Rectal smooth muscle tissue (tissue), 1 donor: ENCODE results near the gene ACYP2.

Source experiments
- H3K27ac ChIP-seq: one replicate; pipeline ENCODE4 v1.7.0; 2013; ENCODE audit warnings: low read depth, low read length, inconsistent platforms
- H3K27me3 ChIP-seq: one replicate; pipeline ENCODE4 v1.7.0; 2013; ENCODE audit warnings: low read length; ENCODE audit not compliant: control insufficient read depth, insufficient read depth
- H3K36me3 ChIP-seq: one replicate; pipeline ENCODE4 v1.7.0; 2013; ENCODE audit warnings: low read length; ENCODE audit not compliant: control insufficient read depth, insufficient read depth
- H3K4me1 ChIP-seq: one replicate; pipeline ENCODE4 v1.7.0; 2013; ENCODE audit warnings: low read length; ENCODE audit not compliant: control insufficient read depth, insufficient read depth
- H3K4me3 ChIP-seq: one replicate; pipeline ENCODE4 v1.7.0; 2013; ENCODE audit warnings: low read length
- H3K9ac ChIP-seq: one replicate; pipeline ENCODE4 v1.7.0; 2013; ENCODE audit warnings: low read length

The ACYP2 gene

DNA sequence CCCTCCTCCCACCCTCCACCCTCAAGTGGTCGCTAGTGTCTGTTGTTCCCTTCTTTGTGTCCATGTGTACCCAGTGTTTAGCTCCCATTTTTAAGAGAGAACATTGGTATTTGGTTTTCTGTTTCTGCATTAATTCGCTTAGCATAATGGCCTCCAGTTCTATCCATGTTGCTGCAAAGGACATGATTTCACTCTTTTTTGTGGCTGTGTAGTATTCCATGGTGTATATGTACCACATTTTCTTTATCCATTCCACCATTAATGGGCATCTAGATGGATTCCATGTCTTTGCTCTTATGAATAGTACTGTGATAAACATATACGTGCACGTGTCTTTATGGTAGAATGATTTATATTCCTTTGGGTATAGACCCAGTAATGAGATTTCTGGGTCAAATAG, 97.7 kb downstream of the ACYP2 start:
- H3K27ac ChIP-seq, result no peak overlapping the region
- H3K27me3 ChIP-seq, result no peaks in the 10 kb centered on the region
- H3K4me3 ChIP-seq, result no peak overlapping the region
- H3K36me3 ChIP-seq, result no peaks in the 10 kb centered on the region
- peaks cover 3% of the 10 kb centered on the region for H3K4me1 ChIP-seq
- no peak overlapping the region for H3K9ac ChIP-seq

DNA sequence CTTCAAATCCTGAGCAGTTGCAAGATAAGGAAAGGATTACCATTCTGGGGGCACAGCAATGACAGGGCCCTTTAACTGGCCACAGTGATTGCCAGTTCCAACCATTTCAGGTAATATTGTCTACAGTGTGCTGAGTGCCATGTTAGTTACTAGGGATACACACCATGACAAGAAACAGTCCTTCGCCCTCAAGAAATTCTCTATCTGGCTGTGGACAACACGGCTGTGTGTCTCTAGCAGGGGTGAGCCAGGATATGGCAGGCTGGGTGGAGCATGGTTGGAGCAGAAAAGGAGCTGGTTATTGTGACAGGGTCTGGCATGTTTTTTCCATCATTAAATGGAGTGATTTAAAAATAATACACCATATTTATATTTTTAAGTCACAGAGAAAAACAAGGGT, 109.6 kb downstream of the ACYP2 start:
- peak overlapping the region; percentile 37 for H3K27ac ChIP-seq
- H3K27me3 ChIP-seq, result no peaks in the 10 kb centered on the region
- H3K4me1 ChIP-seq, result no peaks in the 10 kb centered on the region
- no peaks in the 10 kb centered on the region for H3K36me3 ChIP-seq
- no peak overlapping the region for H3K4me3 ChIP-seq
- H3K9ac ChIP-seq, result no peak overlapping the region

DNA sequence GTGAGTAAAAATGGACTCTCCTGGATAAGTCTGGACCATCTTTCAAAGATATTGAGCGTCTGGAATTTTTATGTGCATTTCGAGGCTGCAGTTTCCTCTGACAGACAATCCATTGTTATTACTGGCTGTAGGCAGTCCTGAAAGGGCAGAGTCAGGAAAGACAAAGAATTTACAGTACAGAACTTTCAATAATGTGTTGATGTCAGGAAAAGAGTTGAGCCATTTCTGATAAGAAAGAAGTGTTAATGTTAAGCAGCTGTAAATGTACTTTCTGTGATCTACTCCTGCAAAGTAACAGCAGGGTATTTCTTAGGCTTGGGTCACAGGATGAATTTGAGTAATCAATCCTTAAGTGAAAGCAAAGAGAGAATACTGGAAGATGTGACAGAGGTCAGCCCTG, 110.8 kb downstream of the ACYP2 start:
- Histone ChIP-seq H3K4me1 (no peaks in the 10 kb centered on the region), H3K36me3 (no peaks in the 10 kb centered on the region), H3K4me3 (no peak overlapping the region), H3K27ac (no peak overlapping the region), H3K27me3 (no peaks in the 10 kb centered on the region), H3K9ac (no peak overlapping the region)

DNA sequence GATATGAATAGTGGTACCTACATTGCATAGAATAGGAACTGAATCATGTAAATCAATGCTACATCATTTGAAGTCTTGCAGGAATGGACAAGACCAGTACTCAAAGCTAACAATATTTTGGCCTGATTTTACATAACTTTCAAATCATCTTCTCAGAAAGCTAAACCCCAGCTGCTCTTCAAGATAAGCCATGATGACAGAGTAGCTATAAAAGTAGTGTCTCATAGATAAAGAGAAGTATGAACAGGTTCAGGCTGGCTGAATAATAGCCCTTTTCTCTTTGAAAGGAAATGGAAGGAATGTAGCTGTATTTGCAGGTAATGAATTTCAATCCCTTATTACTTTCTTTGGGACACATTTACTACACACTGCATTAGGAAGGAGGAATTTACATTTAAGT, 112.4 kb downstream of the ACYP2 start:
- Histone ChIP-seq H3K27me3 (no peaks in the 10 kb centered on the region), H3K27ac (no peak overlapping the region), H3K9ac (no peak overlapping the region), H3K36me3 (no peaks in the 10 kb centered on the region), H3K4me3 (no peak overlapping the region), H3K4me1 (no peaks in the 10 kb centered on the region)

DNA sequence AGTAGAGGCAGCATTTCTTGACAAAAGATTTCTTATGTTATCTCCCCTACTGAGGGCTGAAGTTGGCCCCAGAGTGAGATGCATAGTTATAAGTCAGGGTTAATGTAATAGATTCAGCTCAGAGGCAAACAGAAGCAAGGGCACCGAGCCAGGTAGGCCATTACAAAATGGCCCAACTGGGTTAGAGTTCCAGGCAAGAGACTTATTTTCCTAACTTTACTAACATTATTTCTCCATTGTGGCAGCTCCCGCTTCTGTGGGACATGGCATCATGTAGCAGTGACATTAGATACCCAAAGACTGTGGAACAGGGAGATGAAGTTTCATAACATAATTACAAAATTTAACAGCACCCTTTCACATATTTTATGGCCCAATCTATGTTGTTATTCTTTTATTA, 113.5 kb downstream of the ACYP2 start:
- H3K36me3 ChIP-seq, result no peaks in the 10 kb centered on the region
- H3K27me3 ChIP-seq, result no peaks in the 10 kb centered on the region
- H3K9ac ChIP-seq, result no peak overlapping the region
- H3K4me3 ChIP-seq, result no peak overlapping the region
- H3K27ac ChIP-seq, result no peak overlapping the region
- H3K4me1 ChIP-seq, result no peaks in the 10 kb centered on the region

DNA sequence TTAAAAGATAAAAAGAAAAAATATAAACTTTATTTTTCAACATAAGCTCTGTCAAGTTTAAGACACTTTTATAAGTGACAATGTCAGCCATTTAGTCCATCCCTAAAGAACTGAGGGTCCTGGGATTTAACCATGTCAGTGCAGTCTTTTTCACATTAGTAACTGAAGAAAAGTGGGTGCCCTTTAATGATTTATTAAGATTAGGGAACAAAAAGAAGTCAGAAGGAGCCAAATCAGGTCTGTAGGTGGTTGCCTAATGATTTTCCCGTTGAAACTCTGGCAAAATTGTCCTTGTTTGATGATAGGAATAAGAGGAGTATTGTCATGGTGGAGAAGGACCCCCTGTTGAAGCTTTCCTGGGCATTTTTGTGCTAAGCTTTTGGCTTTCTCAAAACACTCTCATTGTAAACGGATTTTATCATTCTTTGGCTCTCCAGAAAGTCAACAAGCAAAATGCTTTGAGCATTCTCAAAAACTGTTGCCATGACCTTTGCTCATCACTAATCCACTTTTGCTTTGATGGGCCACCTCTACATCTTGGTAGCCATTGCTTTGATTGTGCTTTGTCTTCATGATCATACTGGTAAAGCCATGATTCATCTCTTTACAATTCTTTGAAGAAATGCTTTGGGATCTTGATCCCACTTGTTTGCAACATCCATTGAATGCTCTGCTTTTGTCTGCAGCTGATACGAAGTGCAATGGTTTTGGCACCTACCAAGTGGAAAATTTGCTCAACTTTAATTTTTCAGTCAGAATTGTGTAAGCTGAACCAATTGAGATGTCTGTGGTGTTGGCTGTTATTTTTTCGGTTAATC, 118.6 kb downstream of the ACYP2 start:
- no peak overlapping the region for H3K27ac ChIP-seq

DNA sequence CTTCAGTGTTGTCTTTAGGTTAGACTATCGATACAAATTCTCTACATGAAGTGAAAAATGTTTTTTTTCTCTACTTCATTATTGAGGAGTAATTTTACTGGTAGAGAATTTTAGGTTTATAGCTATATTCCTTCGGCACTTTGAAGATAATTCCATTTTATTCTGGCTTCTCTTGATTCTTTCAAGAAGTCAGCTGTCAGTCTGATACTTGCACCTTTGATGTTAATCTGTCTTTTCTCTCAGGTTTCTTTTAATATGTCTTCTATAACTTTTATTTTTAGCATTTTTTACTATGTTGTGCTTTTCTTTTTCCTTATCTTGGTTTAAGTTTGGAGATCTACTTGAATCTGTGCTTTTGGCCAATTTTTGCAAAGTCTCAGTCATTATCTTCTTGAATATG, 122.0 kb downstream of the ACYP2 start:
- Histone ChIP-seq H3K36me3 (no peaks in the 10 kb centered on the region), H3K4me3 (no peak overlapping the region), H3K27ac (no peak overlapping the region), H3K9ac (no peak overlapping the region), H3K27me3 (no peaks in the 10 kb centered on the region), H3K4me1 (peaks cover 3% of the 10 kb centered on the region)

More for the DNA sequence above, 118.6 kb downstream of the ACYP2 start:
- Histone ChIP-seq H3K36me3 (no peaks in the 10 kb centered on the region), H3K4me3 (no peak overlapping the region), H3K9ac (no peak overlapping the region), H3K4me1 (no peaks in the 10 kb centered on the region), H3K27me3 (no peaks in the 10 kb centered on the region)

DNA sequence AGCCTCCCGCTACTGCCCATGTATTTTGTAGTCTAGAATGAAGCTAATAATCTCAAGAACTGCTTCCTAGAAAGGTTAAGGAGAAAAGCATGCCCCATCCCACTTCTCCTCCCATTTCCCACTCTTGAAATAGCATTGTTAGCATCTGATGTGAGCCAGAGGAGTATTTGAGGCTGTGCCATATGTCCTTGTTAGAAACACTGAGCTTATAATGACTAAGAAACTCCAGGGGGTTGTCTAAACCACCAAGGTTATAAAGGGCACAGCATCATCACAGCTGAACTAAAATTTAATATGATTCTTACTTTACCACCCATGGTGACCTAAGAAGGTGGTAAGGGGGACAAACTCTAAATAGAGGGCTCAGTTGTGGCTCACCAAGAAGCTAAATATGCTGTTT, 124.0 kb downstream of the ACYP2 start:
- H3K27ac ChIP-seq, result no peak overlapping the region
- H3K4me1 ChIP-seq, result peaks cover 3% of the 10 kb centered on the region
- no peaks in the 10 kb centered on the region for H3K36me3 ChIP-seq
- no peak overlapping the region for H3K4me3 ChIP-seq
- H3K27me3 ChIP-seq, result no peaks in the 10 kb centered on the region
- H3K9ac ChIP-seq, result no peak overlapping the region

DNA sequence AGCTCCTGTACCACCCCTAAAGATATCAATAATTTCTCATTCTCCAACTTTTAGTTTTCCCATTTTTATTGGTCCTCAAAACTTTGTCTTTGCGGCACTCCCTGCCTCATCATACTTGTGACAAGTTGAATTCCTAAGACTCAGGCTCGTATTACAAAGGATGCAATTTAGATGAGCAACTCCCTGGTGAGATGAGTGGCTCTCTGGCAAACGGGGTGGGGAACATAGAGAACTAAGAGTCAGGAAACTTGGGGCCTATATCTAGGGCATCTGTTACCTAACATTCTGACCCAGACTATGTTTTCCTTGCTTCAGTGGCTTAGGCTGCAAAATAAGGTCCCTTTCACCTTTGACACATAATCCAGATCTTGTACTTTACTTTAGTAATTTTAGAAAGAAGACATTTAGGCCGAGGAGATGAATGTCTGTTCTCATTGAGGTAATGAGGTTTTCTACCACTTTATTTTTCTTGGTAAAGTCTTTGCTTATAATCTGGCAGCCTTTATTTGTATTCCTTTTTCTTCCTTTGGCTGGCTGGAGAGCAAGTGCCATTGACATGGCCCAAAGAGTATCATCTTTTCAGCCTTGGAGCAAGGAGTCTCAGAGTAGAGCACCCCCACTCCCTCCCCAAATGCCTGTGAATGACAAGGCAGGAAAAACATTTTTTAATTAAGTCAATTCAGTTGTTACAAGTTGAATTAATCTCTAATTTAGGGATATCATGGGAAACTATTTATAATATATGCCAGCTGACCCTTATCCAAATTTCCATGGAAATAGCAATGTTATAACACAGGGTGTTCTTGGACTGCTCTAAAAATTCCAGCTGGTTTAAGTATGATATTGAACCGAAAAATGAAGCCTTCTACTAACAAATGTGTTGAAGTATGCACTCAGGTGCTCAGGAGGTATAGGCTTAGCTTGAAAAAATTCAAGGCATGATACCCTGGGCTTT, 125.4 kb downstream of the ACYP2 start:
- no peak overlapping the region for H3K4me3 ChIP-seq
- H3K9ac ChIP-seq, result no peak overlapping the region
- peaks cover 3% of the 10 kb centered on the region for H3K4me1 ChIP-seq
- no peaks in the 10 kb centered on the region for H3K36me3 ChIP-seq
- peak overlapping the region; percentile 56 for H3K27ac ChIP-seq
- no peaks in the 10 kb centered on the region for H3K27me3 ChIP-seq

DNA sequence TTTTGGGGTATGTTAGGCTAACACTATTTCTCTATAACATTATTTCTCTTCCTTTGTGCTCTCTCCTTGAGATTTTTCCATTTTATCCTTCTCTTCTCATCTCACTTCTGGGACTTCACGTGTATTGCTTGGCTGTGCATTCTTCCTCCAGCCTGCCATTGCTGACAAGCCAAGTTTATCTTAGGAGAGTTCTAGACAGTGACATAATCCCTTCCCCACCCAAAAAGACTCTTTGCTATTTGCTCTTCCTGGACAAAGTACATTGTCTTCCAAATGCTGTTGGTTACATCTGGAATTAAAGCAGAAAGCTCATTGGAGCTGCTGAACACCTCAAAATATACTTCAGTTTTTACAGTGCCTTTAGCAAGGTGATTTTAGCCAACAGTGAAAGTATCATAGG, 131.7 kb downstream of the ACYP2 start:
- H3K27me3 ChIP-seq, result no peaks in the 10 kb centered on the region
- no peak overlapping the region for H3K9ac ChIP-seq
- no peak overlapping the region for H3K4me3 ChIP-seq
- H3K36me3 ChIP-seq, result no peaks in the 10 kb centered on the region
- peaks cover 3% of the 10 kb centered on the region for H3K4me1 ChIP-seq
- H3K27ac ChIP-seq, result no peak overlapping the region

DNA sequence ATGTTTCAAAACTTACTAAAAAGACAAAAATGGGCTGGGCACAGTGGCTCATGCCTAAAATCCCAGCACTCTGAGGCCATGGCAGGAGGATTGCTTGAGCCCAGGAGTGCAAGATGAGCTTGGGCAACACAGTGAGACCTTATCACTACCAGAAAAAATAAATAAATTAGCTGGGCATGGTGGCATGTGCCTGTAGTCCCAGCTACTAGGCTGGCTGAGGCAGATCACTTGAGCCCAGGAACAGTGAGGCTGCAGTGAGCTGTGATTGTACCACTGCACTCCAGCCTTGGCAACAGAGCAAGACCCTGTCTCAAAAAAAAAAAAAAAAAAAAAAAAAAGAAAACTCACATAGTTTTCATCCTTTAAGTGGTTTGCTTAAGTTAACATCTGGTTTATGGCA, 134.2 kb downstream of the ACYP2 start:
- no peak overlapping the region for H3K9ac ChIP-seq
- H3K27ac ChIP-seq, result no peak overlapping the region
- H3K4me1 ChIP-seq, result peaks cover 3% of the 10 kb centered on the region
- H3K36me3 ChIP-seq, result no peaks in the 10 kb centered on the region
- no peak overlapping the region for H3K4me3 ChIP-seq
- no peaks in the 10 kb centered on the region for H3K27me3 ChIP-seq

DNA sequence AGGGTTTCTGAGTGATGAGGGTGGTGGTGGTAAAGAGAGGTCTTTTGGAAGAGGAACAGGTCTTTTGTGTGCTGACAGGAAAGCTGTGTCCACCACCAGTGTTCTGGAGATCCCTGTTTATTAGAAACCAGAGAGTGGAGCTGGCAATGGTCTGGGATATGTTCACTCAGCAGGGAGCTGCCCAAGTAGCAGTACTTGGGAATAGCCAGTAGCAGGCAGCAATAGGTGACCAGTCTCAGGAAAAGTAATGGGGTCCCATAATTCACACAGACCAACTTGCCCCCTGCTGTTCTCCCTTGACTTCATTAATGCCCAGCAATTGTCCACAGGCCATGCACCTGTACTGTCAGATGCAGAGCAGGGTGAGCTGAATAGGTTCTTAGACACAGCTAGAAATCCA, 138.8 kb downstream of the ACYP2 start:
- Histone ChIP-seq H3K9ac (no peak overlapping the region), H3K27me3 (no peaks in the 10 kb centered on the region), H3K27ac (no peak overlapping the region), H3K36me3 (peaks cover 3% of the 10 kb centered on the region), H3K4me1 (no peaks in the 10 kb centered on the region), H3K4me3 (no peak overlapping the region)
